CD4-positive, alpha-beta T cell treated with Interleukin-15 for 4 hours (primary cell): ENCODE data around the gene KPNB1.

Source experiments
- DNase-seq: peaks from one replicate; pipeline ENCODE4 v3.0.0-alpha.2; 2020; ENCODE audit warnings: low spot score

KPNB1 gene

GRCh38 chr17:47649153-47649971 lies at the start of gene KPNB1:
KPNB1 (plus strand) TSS chr17:47649919; CDS start chr17:47650245, 326 bp downstream.
- DNase-seq = peak; percentile 99

GRCh38 chr17:47603830-47604597 lies 45.7 kb upstream of the KPNB1 start:
- DNase-seq = no peak

- no peak for DNase-seq
These were observed 45.2 kb upstream of the KPNB1 start for GRCh38 chr17:47604598-47604927.

GRCh38 chr17:47605011-47605410 lies 44.7 kb upstream of the KPNB1 start:
- no peak for DNase-seq

GRCh38 chr17:47607481-47607880 lies 42.2 kb upstream of the KPNB1 start:
- DNase-seq = no peak

GRCh38 chr17:47611372-47612350 lies 38.1 kb upstream of the KPNB1 start:
- DNase-seq = no peak

- DNase-seq = peak; percentile 56
These were observed 33.8 kb upstream of the KPNB1 start for GRCh38 chr17:47615766-47616424.

GRCh38 chr17:47618410-47618809 lies 31.3 kb upstream of the KPNB1 start:
- no peak for DNase-seq

GRCh38 chr17:47620503-47621245 lies 29.0 kb upstream of the KPNB1 start:
- peak; percentile 27 for DNase-seq

- DNase-seq = no peak
These were observed 28.2 kb upstream of the KPNB1 start for GRCh38 chr17:47621293-47622179.

GRCh38 chr17:47622180-47622549 lies 27.6 kb upstream of the KPNB1 start:
- DNase-seq = no peak

GRCh38 chr17:47624727-47625068 lies 25.0 kb upstream of the KPNB1 start:
- no peak for DNase-seq

GRCh38 chr17:47628014-47628566 lies 21.6 kb upstream of the KPNB1 start:
- DNase-seq = no peak

GRCh38 chr17:47629826-47630225 lies 19.9 kb upstream of the KPNB1 start:
- no peak for DNase-seq

GRCh38 chr17:47630614-47631013 lies 19.1 kb upstream of the KPNB1 start:
- DNase-seq = no peak

GRCh38 chr17:47632991-47633390 lies 16.7 kb upstream of the KPNB1 start:
- DNase-seq = no peak

GRCh38 chr17:47633996-47634395 lies 15.7 kb upstream of the KPNB1 start:
- DNase-seq = no peak

- DNase-seq = no peak
These were observed 14.8 kb upstream of the KPNB1 start for GRCh38 chr17:47634870-47635269.

- no peak for DNase-seq
These were observed 14.0 kb upstream of the KPNB1 start for GRCh38 chr17:47635734-47636133.
